ENCODE data around the gene CMKLR1. TPM values are rescaled to one million over a fixed set of nuclear protein-coding genes. Genes with fewer than 3 reads are reported as not detected.

CMKLR1 gene
- total and polyA plus RNA-seq, 4 donors = 0.67 to 13.7 (median 5.8) TPM

DNA sequence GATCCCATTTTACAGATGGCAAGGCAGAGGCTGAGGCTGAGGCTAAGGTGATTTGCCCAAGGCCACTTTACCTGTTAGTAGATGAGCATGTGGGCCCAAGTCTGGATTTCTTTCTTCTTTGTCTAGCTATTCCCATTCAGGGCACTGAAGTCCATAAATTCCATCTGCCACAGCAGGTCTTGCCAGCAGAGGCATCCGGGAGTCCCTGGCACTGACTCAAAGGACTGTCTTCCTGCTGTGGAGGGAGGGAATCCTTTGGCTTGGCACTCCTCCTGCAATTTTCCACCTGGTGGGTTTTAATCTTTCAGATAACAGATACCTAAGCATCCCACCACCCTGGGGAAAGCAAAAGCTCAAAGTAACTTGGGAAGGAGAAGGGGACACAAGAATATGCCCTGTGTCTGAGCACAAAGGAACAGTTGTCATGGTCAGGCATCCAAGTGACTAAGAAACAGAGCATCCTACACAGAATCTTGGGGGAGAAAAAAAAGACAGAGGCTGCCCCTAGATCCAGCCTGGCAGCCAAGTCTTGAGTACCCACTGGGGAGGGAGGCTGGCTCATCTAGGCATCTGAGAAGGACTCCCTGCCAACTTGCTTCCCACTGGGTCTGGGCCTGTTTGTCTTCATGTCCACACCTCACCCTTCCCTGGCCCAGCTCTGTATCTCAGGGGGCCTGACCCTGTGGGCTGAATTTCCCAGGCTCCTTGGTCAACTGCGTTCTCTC lies 35.6 kb upstream of the CMKLR1 start:
- no peak overlapping the region for H3K4me3 ChIP-seq (ENCODE audit: low read depth in 1 of 3, low read length in 3 of 3)
- no peak overlapping the region for H3K27ac ChIP-seq (ENCODE audit: low read depth in 1 of 2, low read length in 2 of 2)
- H3K36me3 ChIP-seq (ENCODE audit: control insufficient read depth in 4 of 4, insufficient read depth in 3 of 4, low read depth in 1 of 4, low read length in 3 of 4) = no peaks in the 10 kb centered on the region
- H3K27me3 ChIP-seq (ENCODE audit: control insufficient read depth in 4 of 4, insufficient read depth in 4 of 4, low read length in 3 of 4) = no peaks in the 10 kb centered on the region
- no peak for TF ChIP-seq CTCF (IDR thresholded peaks at IDR 0.05; ENCODE audit: low read depth, low read length, missing input control)
- TF ChIP-seq, protein P1, sequence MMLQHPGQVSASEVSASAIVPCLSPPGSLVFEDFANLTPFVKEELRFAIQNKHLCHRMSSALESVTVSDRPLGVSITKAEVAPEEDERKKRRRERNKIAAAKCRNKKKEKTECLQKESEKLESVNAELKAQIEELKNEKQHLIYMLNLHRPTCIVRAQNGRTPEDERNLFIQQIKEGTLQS (IDR thresholded peaks at IDR 0.05) = no peak
- no peak for TF ChIP-seq YY1 (IDR thresholded peaks at IDR 0.05)
- no peak for TF ChIP-seq REST (IDR thresholded peaks at IDR 0.05)
- TF ChIP-seq, protein P2, sequence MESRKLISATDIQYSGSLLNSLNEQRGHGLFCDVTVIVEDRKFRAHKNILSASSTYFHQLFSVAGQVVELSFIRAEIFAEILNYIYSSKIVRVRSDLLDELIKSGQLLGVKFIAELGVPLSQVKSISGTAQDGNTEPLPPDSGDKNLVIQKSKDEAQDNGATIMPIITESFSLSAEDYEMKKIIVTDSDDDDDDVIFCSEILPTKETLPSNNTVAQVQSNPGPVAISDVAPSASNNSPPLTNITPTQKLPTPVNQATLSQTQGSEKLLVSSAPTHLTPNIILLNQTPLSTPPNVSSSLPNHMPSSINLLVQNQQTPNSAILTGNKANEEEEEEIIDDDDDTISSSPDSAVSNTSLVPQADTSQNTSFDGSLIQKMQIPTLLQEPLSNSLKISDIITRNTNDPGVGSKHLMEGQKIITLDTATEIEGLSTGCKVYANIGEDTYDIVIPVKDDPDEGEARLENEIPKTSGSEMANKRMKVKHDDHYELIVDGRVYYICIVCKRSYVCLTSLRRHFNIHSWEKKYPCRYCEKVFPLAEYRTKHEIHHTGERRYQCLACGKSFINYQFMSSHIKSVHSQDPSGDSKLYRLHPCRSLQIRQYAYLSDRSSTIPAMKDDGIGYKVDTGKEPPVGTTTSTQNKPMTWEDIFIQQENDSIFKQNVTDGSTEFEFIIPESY (IDR thresholded peaks at IDR 0.05) = no peak
- no peak for TF ChIP-seq GABPA (IDR thresholded peaks at IDR 0.05 in 1 of 2, conservative IDR thresholded peaks at IDR 0.05 in 1 of 2)
- TF ChIP-seq RXRA (IDR thresholded peaks at IDR 0.05) = no peak
- no peak for TF ChIP-seq TAF1 (conservative IDR thresholded peaks at IDR 0.05)
- no peak for TF ChIP-seq NR2F2 (IDR thresholded peaks at IDR 0.05)
- TF ChIP-seq SP1 (IDR thresholded peaks at IDR 0.05) = no peak
- no peak for TF ChIP-seq JUND (IDR thresholded peaks at IDR 0.05)
- no peak for TF ChIP-seq HNF4A (conservative IDR thresholded peaks at IDR 0.05)
- no peak for TF ChIP-seq FOXA1 (IDR thresholded peaks at IDR 0.05)
- no peak for TF ChIP-seq RAD21 (IDR thresholded peaks at IDR 0.05)
- TF ChIP-seq, protein P3, sequence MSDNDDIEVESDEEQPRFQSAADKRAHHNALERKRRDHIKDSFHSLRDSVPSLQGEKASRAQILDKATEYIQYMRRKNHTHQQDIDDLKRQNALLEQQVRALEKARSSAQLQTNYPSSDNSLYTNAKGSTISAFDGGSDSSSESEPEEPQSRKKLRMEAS (IDR thresholded peaks at IDR 0.05) = no peak
- no peak for TF ChIP-seq HNF4G (IDR thresholded peaks at IDR 0.05)
- peaks cover 4 to 27% (median 18%) of the 10 kb centered on the region in 4 donors for H3K9me3 ChIP-seq (ENCODE audit: control insufficient read depth in 4 of 4, low read length in 3 of 4)
- 88% methylated on average over 2 of the region's 2 CpGs for WGBS
- no peak overlapping the region for H3K9ac ChIP-seq (ENCODE audit: low read depth in 1 of 2, low read length in 2 of 2)
- H3K4me1 ChIP-seq (ENCODE audit: control insufficient read depth in 4 of 4, insufficient read depth in 4 of 4, low read length in 3 of 4) = no peaks in the 10 kb centered on the region
- DNase-seq (ENCODE audit: low spot score) = no peak

Data from liver (tissue), 9 donors.